Prostate gland (tissue), 2 donors: ENCODE measurements around the gene TMEM213.

ENCODE experiments used
- CTCF ChIP-seq, 4 experiments: fragments of 200-600 bp in 2 of 4; fragments of 450-650 bp in 2 of 4; sonication (generic) in 2 of 4; IDR thresholded peaks; 1 replicate in 3 of 4; 2 replicates in 1 of 4; pipeline ENCODE4 v1.5.1; 2016 to 2019; ENCODE audit warnings: antibody characterized with exemption in 4 of 4, mild to moderate bottlenecking in 2 of 4, moderate library complexity in 2 of 4
- POLR2A ChIP-seq: fragments of 450-650 bp; IDR thresholded peaks from one replicate; pipeline ENCODE4 v1.6.1; 2016; ENCODE audit warnings: antibody characterized with exemption, mild to moderate bottlenecking

DNA sequence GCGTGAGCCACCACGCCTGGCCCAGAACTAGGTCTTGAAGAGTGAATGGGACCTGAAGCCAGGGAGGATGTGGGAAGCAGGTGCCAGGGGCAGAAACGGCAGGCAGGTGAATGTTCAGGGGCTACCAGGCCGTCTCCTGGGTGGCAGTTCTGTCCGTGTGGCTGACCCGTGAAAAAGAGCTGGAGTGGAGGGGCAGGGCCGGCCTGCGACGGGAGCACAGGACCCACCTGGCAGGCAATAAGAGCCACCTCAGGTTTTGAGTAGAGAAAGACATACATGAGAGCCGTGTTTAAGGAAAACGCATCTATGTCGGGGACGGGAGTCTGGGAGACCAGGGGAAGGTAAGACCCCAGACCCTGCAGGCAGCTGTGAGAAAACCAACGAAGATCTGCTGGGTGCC lies 70.9 kb downstream of the TMEM213 start:
- no peak for TF ChIP-seq CTCF (IDR thresholded peaks at IDR 0.05)
- TF ChIP-seq POLR2A, result no peak
